Measurements from ENCODE around the gene GSG1L.

DNA sequence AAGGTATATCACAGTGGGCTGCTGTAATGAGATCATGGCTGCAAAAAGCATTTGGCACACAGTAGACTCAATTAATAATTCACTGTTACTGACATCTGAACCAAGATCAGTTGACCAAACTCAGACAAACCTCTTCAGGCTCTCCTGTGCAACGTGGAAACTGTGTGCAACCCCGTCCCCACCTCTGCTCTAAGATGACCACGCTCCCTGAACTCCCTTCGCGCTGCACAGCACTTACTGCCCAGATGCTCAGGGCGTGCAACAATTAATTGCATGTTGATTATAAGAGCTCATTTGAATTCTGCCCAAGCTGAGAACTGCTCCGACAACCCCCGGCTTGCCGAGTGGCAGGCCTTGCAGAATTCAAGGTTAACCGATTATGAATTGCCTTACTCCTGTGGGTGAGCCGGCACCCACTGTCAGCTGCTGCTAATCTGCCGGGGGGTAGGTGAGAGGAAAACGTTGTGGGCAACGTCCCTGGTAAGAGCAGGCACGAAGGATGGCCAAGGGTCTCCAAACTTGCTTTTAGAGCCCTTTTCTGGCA is 1.3 kb upstream of the GSG1L start:
- TF ChIP-seq MAX (IDR thresholded peaks at IDR 0.05) (no peak), FOXM1 (IDR thresholded peaks at IDR 0.05; ENCODE audit: borderline replicate concordance, low read depth) (no peak), RAD21 (IDR thresholded peaks at IDR 0.05; ENCODE audit: low read depth) (no peak)
